Hepatocyte (in vitro differentiated cells): ENCODE data around the gene NCOR1. TPM values are rescaled to one million over a fixed set of nuclear protein-coding genes. Genes with fewer than 3 reads are reported as not detected.
"Not testable (repeated sequence)": the region's sequence is repeated elsewhere in the genome, so short reads cannot be mapped to it uniquely, and the experiment has no call there.

Experiments
- DNase-seq: peaks from one replicate; pipeline ENCODE4 v3.0.0-alpha.2; 2016; ENCODE audit warnings: low spot score
- H2AFZ ChIP-seq: fragments of 200-600 bp; sonication (generic); 2 replicates; pipeline ENCODE4 v1.6.0; 2016; ENCODE audit warnings: antibody characterized with exemption, mild to moderate bottlenecking
- H3K27ac ChIP-seq: fragments of 200-600 bp; sonication (generic); 2 replicates; pipeline ENCODE4 v1.5.1; 2016; ENCODE audit warnings: mild to moderate bottlenecking
- H3K27me3 ChIP-seq: fragments of 200-600 bp; sonication (generic); 2 replicates; pipeline ENCODE4 v1.6.1; 2016
- H3K36me3 ChIP-seq: fragments of 200-600 bp; sonication (generic); replicated peaks from 2 replicates; pipeline ENCODE4 v1.5.1; 2016; ENCODE audit warnings: low read depth; ENCODE audit not compliant: insufficient read depth
- H3K4me1 ChIP-seq: fragments of 200-600 bp; sonication (generic); 2 replicates; pipeline ENCODE4 v1.5.1; 2016; ENCODE audit warnings: mild to moderate bottlenecking, moderate library complexity; ENCODE audit not compliant: insufficient read depth
- H3K4me2 ChIP-seq: fragments of 200-600 bp; sonication (generic); 2 replicates; pipeline ENCODE4 v1.6.0; 2016
- H3K4me3 ChIP-seq: fragments of 200-600 bp; sonication (generic); 2 replicates; pipeline ENCODE4 v1.5.1; 2016; ENCODE audit warnings: mild to moderate bottlenecking
- H3K79me2 ChIP-seq: fragments of 200-600 bp; sonication (generic); 2 replicates; pipeline ENCODE4 v1.6.0; 2017; ENCODE audit warnings: mild to moderate bottlenecking
- H3K9me2 ChIP-seq: fragments of 200-600 bp; sonication (generic); replicated peaks from 2 replicates; pipeline ENCODE4 v1.6.0; 2017; ENCODE audit warnings: mild to moderate bottlenecking; ENCODE audit not compliant: insufficient read depth
- H3K9me3 ChIP-seq: fragments of 200-600 bp; sonication (generic); 2 replicates; pipeline ENCODE4 v1.5.1; 2016; ENCODE audit warnings: low read depth, mild to moderate bottlenecking
- H4K20me1 ChIP-seq: fragments of 200-600 bp; sonication (generic); 2 replicates; pipeline ENCODE4 v1.6.0; 2016; ENCODE audit warnings: mild to moderate bottlenecking; ENCODE audit not compliant: insufficient read depth, poor library complexity, severe bottlenecking
- CTCF ChIP-seq: fragments of 200-600 bp; sonication (generic); IDR thresholded peaks from 2 replicates; pipeline ENCODE4 v1.5.1; 2016; ENCODE audit warnings: antibody characterized with exemption, mild to moderate bottlenecking; ENCODE audit not compliant: poor library complexity
- EZH2 ChIP-seq: fragments of 200-600 bp; sonication (generic); IDR thresholded peaks from 2 replicates; pipeline ENCODE4 v1.6.1; 2016; ENCODE audit warnings: antibody characterized with exemption, mild to moderate bottlenecking, borderline replicate concordance
- EZH2phosphoT487 ChIP-seq: fragments of 200-600 bp; sonication (generic); IDR thresholded peaks from one replicate; pipeline ENCODE4 v1.6.1; 2018; ENCODE audit warnings: antibody characterized with exemption, mild to moderate bottlenecking, low read depth, moderate library complexity; ENCODE audit not compliant: unreplicated experiment, severe bottlenecking
- WGBS: methylation state at CpG from one replicate; pipeline ENCODE4 v1.1.6; 2016; ENCODE audit warnings: low lambda C conversion rate; ENCODE audit errors: missing lambda C conversion rate; 5-methylcytosine and 5-hydroxymethylcytosine counted together
- polyA plus RNA-seq: library from polyadenylated mRNA; unstranded; fragments of >200 nt; fragmentation: Nextera tagmentation; extraction: Ambion mirVana; gene quantifications from 2 replicates; pipeline ENCODE4 v1.2.1, GENCODE V29; 2016
- total RNA-seq: library from RNA; depleted of rRNA; stranded (reverse); fragments of >200 nt; gene quantifications from 2 replicates; pipeline ENCODE4 v1.2.3, GENCODE V29; 2014

Gene NCOR1
- total and polyA plus RNA-seq, 2 experiments from 2014 or later = 73.7 to 117 TPM

- no peaks in the 10 kb centered on the region for H3K4me1 ChIP-seq
- no peak overlapping the region for H2AFZ ChIP-seq
- no peaks in the 10 kb centered on the region for H3K9me3 ChIP-seq
- H3K9me2 ChIP-seq = no peaks in the 10 kb centered on the region
- H3K4me2 ChIP-seq = no peak overlapping the region
- H3K27ac ChIP-seq = no peak overlapping the region
- no peaks in the 10 kb centered on the region for H4K20me1 ChIP-seq
- H3K4me3 ChIP-seq = no peak overlapping the region
- TF ChIP-seq CTCF = no peak
- no peak for TF ChIP-seq EZH2phosphoT487
- TF ChIP-seq EZH2 = no peak
- 76% methylated on average over 2 of the region's 2 CpGs for WGBS
- H3K79me2 ChIP-seq = peaks cover 10% of the 10 kb centered on the region
- no peaks in the 10 kb centered on the region for H3K27me3 ChIP-seq
- DNase-seq = no peak
- H3K36me3 ChIP-seq = no peaks in the 10 kb centered on the region
Measured at GRCh38 chr17:16148596-16148995, 66.7 kb downstream of the NCOR1 start.

- over 99% methylated on average over 22 of the region's 40 CpGs for WGBS
- not testable (repeated sequence) for H2AFZ ChIP-seq, H3K4me1 ChIP-seq, DNase-seq, H3K4me2 ChIP-seq, H3K4me3 ChIP-seq, H3K27me3 ChIP-seq, H3K9me3 ChIP-seq, H3K27ac ChIP-seq, H3K9me2 ChIP-seq, H3K36me3 ChIP-seq, H4K20me1 ChIP-seq
- H3K79me2 ChIP-seq = peaks cover 13% of the 10 kb centered on the region
Measured at GRCh38 chr17:16145319-16145890, 69.9 kb downstream of the NCOR1 start.

- H4K20me1 ChIP-seq = no peaks in the 10 kb centered on the region
- no peak overlapping the region for H3K27ac ChIP-seq
- H3K36me3 ChIP-seq = peaks cover 3% of the 10 kb centered on the region
- no peaks in the 10 kb centered on the region for H3K4me1 ChIP-seq
- peaks cover 3% of the 10 kb centered on the region for H3K79me2 ChIP-seq
- no peaks in the 10 kb centered on the region for H3K9me3 ChIP-seq
- DNase-seq = no peak
- H3K4me2 ChIP-seq = no peak overlapping the region
- H3K9me2 ChIP-seq = no peaks in the 10 kb centered on the region
- H3K4me3 ChIP-seq = no peak overlapping the region
- H2AFZ ChIP-seq = no peak overlapping the region
- H3K27me3 ChIP-seq = no peaks in the 10 kb centered on the region
- no peak for TF ChIP-seq EZH2
- no peak for TF ChIP-seq CTCF
- no peak for TF ChIP-seq EZH2phosphoT487
Measured at GRCh38 chr17:16141685-16142084, 73.6 kb downstream of the NCOR1 start.

GRCh38 chr17:16140854-16141253 is 74.5 kb downstream of the NCOR1 start:
- H3K4me2 ChIP-seq = no peak overlapping the region
- no peaks in the 10 kb centered on the region for H3K4me1 ChIP-seq
- no peaks in the 10 kb centered on the region for H3K9me3 ChIP-seq
- peaks cover 8% of the 10 kb centered on the region for H3K36me3 ChIP-seq
- no peaks in the 10 kb centered on the region for H3K27me3 ChIP-seq
- H3K27ac ChIP-seq = no peak overlapping the region
- TF ChIP-seq EZH2 (no peak), EZH2phosphoT487 (no peak)
- no peak overlapping the region for H3K4me3 ChIP-seq
- H2AFZ ChIP-seq = no peak overlapping the region
- peaks cover 3% of the 10 kb centered on the region for H3K79me2 ChIP-seq
- no peaks in the 10 kb centered on the region for H4K20me1 ChIP-seq
- DNase-seq = no peak
- H3K9me2 ChIP-seq = no peaks in the 10 kb centered on the region
- WGBS = 96% methylated on average over 2 of the region's 2 CpGs
